Osteocyte (in vitro differentiated cells): ENCODE data around the gene SERTAD2. TPM values are rescaled to one million over a fixed set of nuclear protein-coding genes. Genes with fewer than 3 reads are reported as not detected.

ENCODE experiments used
- DNase-seq: peaks from one replicate; pipeline ENCODE4 v3.0.0; 2021; ENCODE audit warnings: mixed read lengths; ENCODE audit not compliant: unreplicated experiment; ENCODE audit errors: extremely low spot score
- H3K27ac Mint-ChIP-seq: one replicate; pipeline ENCODE4 v1.8.0; 2021; ENCODE audit warnings: mild to moderate bottlenecking, mixed read lengths; ENCODE audit not compliant: unreplicated experiment
- H3K27me3 Mint-ChIP-seq: one replicate; pipeline ENCODE4 v1.8.0; 2021; ENCODE audit warnings: mixed read lengths; ENCODE audit not compliant: unreplicated experiment
- H3K36me3 Mint-ChIP-seq: one replicate; pipeline ENCODE4 v1.8.0; 2021; ENCODE audit warnings: mixed read lengths; ENCODE audit not compliant: unreplicated experiment
- H3K4me1 Mint-ChIP-seq: one replicate; pipeline ENCODE4 v1.8.0; 2021; ENCODE audit warnings: mixed read lengths; ENCODE audit not compliant: unreplicated experiment
- H3K4me3 Mint-ChIP-seq: one replicate; pipeline ENCODE4 v1.8.0; 2021; ENCODE audit warnings: mild to moderate bottlenecking, moderate library complexity, mixed read lengths; ENCODE audit not compliant: unreplicated experiment
- H3K9me3 Mint-ChIP-seq: one replicate; pipeline ENCODE4 v1.8.0; 2021; ENCODE audit warnings: mixed read lengths; ENCODE audit not compliant: unreplicated experiment
- CTCF ChIP-seq: fragments of 200-600 bp; sonication (generic); IDR thresholded peaks from 2 replicates; pipeline ENCODE4 v1.5.0; 2021; ENCODE audit warnings: antibody characterized with exemption, mild to moderate bottlenecking, moderate library complexity
- total RNA-seq: library from RNA; stranded (reverse); gene quantifications from 2 replicates; pipeline ENCODE4 v1.2.1, GENCODE V29; 2021

Gene SERTAD2
- total RNA-seq, 1 donor from 2014 or later: 17.4 TPM

- no peaks in the 10 kb centered on the region for H3K36me3 Mint-ChIP-seq
- peaks cover 10% of the 10 kb centered on the region for H3K4me1 Mint-ChIP-seq
- H3K4me3 Mint-ChIP-seq: peak overlapping the region; percentile 14
- DNase-seq: peak; percentile 85
- peaks cover 7% of the 10 kb centered on the region for H3K27me3 Mint-ChIP-seq
- peak; percentile 45 for TF ChIP-seq CTCF
- H3K9me3 Mint-ChIP-seq: peaks cover 4% of the 10 kb centered on the region
- no peak overlapping the region for H3K27ac Mint-ChIP-seq
These were observed 44.3 kb downstream of the SERTAD2 start for GRCh38 chr2:64609227-64609941.

GRCh38 chr2:64608867-64609226 lies 44.9 kb downstream of the SERTAD2 start:
- H3K4me3 Mint-ChIP-seq: peak overlapping the region; percentile 40
- TF ChIP-seq CTCF: no peak
- H3K27ac Mint-ChIP-seq: no peak overlapping the region
- no peak for DNase-seq
- H3K36me3 Mint-ChIP-seq: peaks cover 3% of the 10 kb centered on the region
- peaks cover 7% of the 10 kb centered on the region for H3K27me3 Mint-ChIP-seq
- H3K4me1 Mint-ChIP-seq: peaks cover 10% of the 10 kb centered on the region
- peaks cover 10% of the 10 kb centered on the region for H3K9me3 Mint-ChIP-seq

- DNase-seq: peak; percentile 56
- peaks cover 4% of the 10 kb centered on the region for H3K4me1 Mint-ChIP-seq
- no peak overlapping the region for H3K27ac Mint-ChIP-seq
These were observed 46.1 kb downstream of the SERTAD2 start for GRCh38 chr2:64607381-64608304.

GRCh38 chr2:64606479-64607363 lies 47.0 kb downstream of the SERTAD2 start:
- peak; percentile 62 for DNase-seq
- Mint-ChIP-seq H3K27ac (no peak overlapping the region), H3K9me3 (peaks cover 12% of the 10 kb centered on the region), H3K4me1 (peaks cover 4% of the 10 kb centered on the region), H3K27me3 (peaks cover 3% of the 10 kb centered on the region), H3K4me3 (no peak overlapping the region), H3K36me3 (peaks cover 3% of the 10 kb centered on the region)
- no peak for TF ChIP-seq CTCF

More at GRCh38 chr2:64607381-64608304, 46.1 kb downstream of the SERTAD2 start:
- H3K27me3 Mint-ChIP-seq: peaks cover 7% of the 10 kb centered on the region
- peaks cover 3% of the 10 kb centered on the region for H3K36me3 Mint-ChIP-seq
- H3K4me3 Mint-ChIP-seq: no peak overlapping the region
- H3K9me3 Mint-ChIP-seq: peaks cover 12% of the 10 kb centered on the region
- TF ChIP-seq CTCF: no peak
